ENCODE results near the gene PRORP. TPM values are rescaled to one million over a fixed set of nuclear protein-coding genes. Genes with fewer than 3 reads are reported as not detected.

PRORP gene
- total and polyA plus RNA-seq, 9 of the 15 experiments (the other 6 are each of a cell fraction or from before 2014, with no cell fraction given) = 21.9 to 48.7 (median 36.5) TPM

- TF ChIP-seq, protein P1, sequence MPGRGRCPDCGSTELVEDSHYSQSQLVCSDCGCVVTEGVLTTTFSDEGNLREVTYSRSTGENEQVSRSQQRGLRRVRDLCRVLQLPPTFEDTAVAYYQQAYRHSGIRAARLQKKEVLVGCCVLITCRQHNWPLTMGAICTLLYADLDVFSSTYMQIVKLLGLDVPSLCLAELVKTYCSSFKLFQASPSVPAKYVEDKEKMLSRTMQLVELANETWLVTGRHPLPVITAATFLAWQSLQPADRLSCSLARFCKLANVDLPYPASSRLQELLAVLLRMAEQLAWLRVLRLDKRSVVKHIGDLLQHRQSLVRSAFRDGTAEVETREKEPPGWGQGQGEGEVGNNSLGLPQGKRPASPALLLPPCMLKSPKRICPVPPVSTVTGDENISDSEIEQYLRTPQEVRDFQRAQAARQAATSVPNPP (IDR thresholded peaks at IDR 0.05; ENCODE audit: borderline replicate concordance, insufficient read depth, insufficient read length) = no peak
- TF ChIP-seq GATAD2A (IDR thresholded peaks at IDR 0.05) (no peak), CTBP1 (IDR thresholded peaks at IDR 0.05; ENCODE audit: borderline replicate concordance) (no peak; the same call in 1 of the 2 replicates), BCOR (IDR thresholded peaks at IDR 0.05) (no peak), ZFP30 (CRISPR knock-in tag; IDR thresholded peaks at IDR 0.05; ENCODE audit: borderline replicate concordance) (no peak), HMGN3 (IDR thresholded peaks at IDR 0.05; ENCODE audit: borderline replicate concordance, extremely low read depth, insufficient read length, low read depth, low read length) (no peak), CBFA2T2 (conservative IDR thresholded peaks at IDR 0.05) (peak; percentile 83), PCBP1 (IDR thresholded peaks at IDR 0.05; ENCODE audit: low read depth, low read length, poor library complexity, severe bottlenecking) (no peak), POLR3G (IDR thresholded peaks at IDR 0.05; ENCODE audit: extremely low read depth, insufficient read length, insufficient replicate concordance) (no peak), BMI1 (IDR thresholded peaks at IDR 0.05; ENCODE audit: low read length) (0 out of 2 replicates have a peak, but pooled peaks have one; percentile 35), GABPB2 (CRISPR knock-in tag; conservative IDR thresholded peaks at IDR 0.05) (no peak), TBL1XR1 (IDR thresholded peaks at IDR 0.05; ENCODE audit: low read length in 2 of 2) (no peak), MEIS2 (IDR thresholded peaks at IDR 0.05; ENCODE audit: partially characterized antibody) (peak; percentile 71), ZBTB40 (IDR thresholded peaks at IDR 0.05) (peak; percentile 93), ZBTB40 (CRISPR knock-in tag; IDR thresholded peaks at IDR 0.05) (peak; percentile 32; the same call in 1 of the 2 replicates), EHMT2 (IDR thresholded peaks at IDR 0.05) (no peak), SMC3 (conservative IDR thresholded peaks at IDR 0.05; ENCODE audit: insufficient read depth, low read depth, low read length) (no peak), ZZZ3 (IDR thresholded peaks at IDR 0.05) (no peak), ZBTB17 (CRISPR knock-in tag; IDR thresholded peaks at IDR 0.05) (no peak)
These were observed at the start of gene PRORP, which contains the start of gene PPP2R3C (continued) for GRCh38 chr14:35121887-35122695.
